H7 (cell line): Measurements from ENCODE around the gene TBC1D3I. TPM values are rescaled to one million over a fixed set of nuclear protein-coding genes. Genes with fewer than 3 reads are reported as not detected.
"Not testable (repeated sequence)": the region's sequence is repeated elsewhere in the genome, so short reads cannot be mapped to it uniquely, and the experiment has no call there.

Experiments used
- DNase-seq: peaks from one replicate; pipeline ENCODE4 v3.0.0; 2012
- H3K27me3 ChIP-seq: 2 replicates; pipeline ENCODE4 v1.6.0; 2011; ENCODE audit warnings: mild to moderate bottlenecking, low read length; ENCODE audit not compliant: control insufficient read depth, insufficient read depth
- H3K36me3 ChIP-seq: replicated peaks from 2 replicates; pipeline ENCODE4 v1.5.1; 2011; ENCODE audit warnings: low read length; ENCODE audit not compliant: control insufficient read depth, insufficient read depth
- H3K4me3 ChIP-seq: 2 replicates; pipeline ENCODE4 v1.5.1; 2011; ENCODE audit warnings: low read depth, mild to moderate bottlenecking, control low read depth, low read length, moderate library complexity; ENCODE audit not compliant: insufficient read depth
- total RNA-seq: library from RNA; depleted of rRNA; stranded (reverse); fragments of >200 nt; shearing (Covaris generic); gene quantifications from 2 replicates; pipeline ENCODE4 v1.2.3, GENCODE V29; 2014; rRNA removed

Gene TBC1D3I
- total RNA-seq, 1 experiment from 2014 or later, result not detected

GRCh38 chr17:36212966-36213365, 51.4 kb downstream of the TBC1D3I start:
- no peaks in the 10 kb centered on the region for H3K36me3 ChIP-seq
- DNase-seq, result no peak

GRCh38 chr17:36212272-36212605, 52.1 kb downstream of the TBC1D3I start:
- DNase-seq, result no peak
- H3K36me3 ChIP-seq, result no peaks in the 10 kb centered on the region
- no peaks in the 10 kb centered on the region for H3K27me3 ChIP-seq
- no peak overlapping the region for H3K4me3 ChIP-seq

More at GRCh38 chr17:36212966-36213365, 51.4 kb downstream of the TBC1D3I start:
- no peak overlapping the region for H3K4me3 ChIP-seq
- no peaks in the 10 kb centered on the region for H3K27me3 ChIP-seq

GRCh38 chr17:36211484-36212271, 52.7 kb downstream of the TBC1D3I start:
- not testable (repeated sequence) for DNase-seq, H3K27me3 ChIP-seq, H3K36me3 ChIP-seq, H3K4me3 ChIP-seq

GRCh38 chr17:36210439-36211211, 53.7 kb downstream of the TBC1D3I start, which contains the start of gene CCL4L2:
CCL4L2 (plus strand) TSS chr17:36211063.
- H3K36me3 ChIP-seq, H3K4me3 ChIP-seq, H3K27me3 ChIP-seq, DNase-seq: not testable (repeated sequence)

- H3K27me3 ChIP-seq, result no peaks in the 10 kb centered on the region
- no peak for DNase-seq
- H3K4me3 ChIP-seq, result no peak overlapping the region
- no peaks in the 10 kb centered on the region for H3K36me3 ChIP-seq
These were observed 54.8 kb downstream of the TBC1D3I start for GRCh38 chr17:36209575-36209974.

- H3K36me3 ChIP-seq, DNase-seq, H3K27me3 ChIP-seq, H3K4me3 ChIP-seq: not testable (repeated sequence)
These were observed 57.0 kb downstream of the TBC1D3I start for GRCh38 chr17:36207383-36207782.

GRCh38 chr17:36206486-36206821, 57.9 kb downstream of the TBC1D3I start:
- DNase-seq, H3K36me3 ChIP-seq, H3K4me3 ChIP-seq, H3K27me3 ChIP-seq: not testable (repeated sequence)

- no peak for DNase-seq
- H3K27me3 ChIP-seq, result no peaks in the 10 kb centered on the region
- no peak overlapping the region for H3K4me3 ChIP-seq
- H3K36me3 ChIP-seq, result no peaks in the 10 kb centered on the region
These were observed 58.5 kb downstream of the TBC1D3I start for GRCh38 chr17:36205637-36206485.

GRCh38 chr17:36204724-36205500, 59.5 kb downstream of the TBC1D3I start:
- Histone ChIP-seq H3K27me3 (no peaks in the 10 kb centered on the region), H3K4me3 (no peak overlapping the region), H3K36me3 (no peaks in the 10 kb centered on the region)
- DNase-seq, result no peak

Other genes with a start within 250 kb of the TBC1D3I start
- not detected in 2 replicates for gene CCL23, start 246.6 kb downstream of the TBC1D3I start, total RNA-seq
- gene CCL18, start 200.3 kb downstream of the TBC1D3I start, total RNA-seq, result not detected in 2 replicates
- gene CCL3, start 174.4 kb downstream of the TBC1D3I start, total RNA-seq, result not detected in 2 replicates
- gene CCL4, start 160.7 kb downstream of the TBC1D3I start, total RNA-seq, result not detected in 2 replicates
- gene TBC1D3B, start 87.9 kb downstream of the TBC1D3I start, total RNA-seq, result 1.1 TPM in 1 of 2 replicates, not detected in the other
- not detected in 2 replicates for gene CCL3L1, start 67.8 kb downstream of the TBC1D3I start, total RNA-seq
- not detected in 2 replicates for gene CCL4L2, start 53.5 kb downstream of the TBC1D3I start, total RNA-seq
- gene TBC1D3G, start 59.3 kb upstream of the TBC1D3I start, total RNA-seq, result not detected in 2 replicates
- 0.55 and 1.3 TPM in 2 replicates for gene TBC1D3H, start 123.9 kb upstream of the TBC1D3I start, total RNA-seq
- gene ZNHIT3, start 222.1 kb upstream of the TBC1D3I start, total RNA-seq, result 81.8 and 85.4 TPM in 2 replicates